ENCODE results near the gene CELF1. TPM values are rescaled to one million over a fixed set of nuclear protein-coding genes. Genes with fewer than 3 reads are reported as not detected.

CELF1 gene
- total and polyA plus RNA-seq, 2 of the 13 experiments (the other 11 are each of a cell fraction or from before 2014, with no cell fraction given): 69.0 to 80.1 TPM

- TF ChIP-seq ZBTB4 (CRISPR knock-in tag; IDR thresholded peaks at IDR 0.05; ENCODE audit: borderline replicate concordance) (no peak), ARID5B (CRISPR knock-in tag; IDR thresholded peaks at IDR 0.05) (no peak), JDP2 (CRISPR knock-in tag; IDR thresholded peaks at IDR 0.05; ENCODE audit: borderline replicate concordance) (no peak), ELK4 (CRISPR knock-in tag; IDR thresholded peaks at IDR 0.05; ENCODE audit: borderline replicate concordance) (no peak), ZNF562 (CRISPR knock-in tag; IDR thresholded peaks at IDR 0.05; ENCODE audit: borderline replicate concordance) (no peak), SATB2 (CRISPR knock-in tag; IDR thresholded peaks at IDR 0.05) (no peak), ZNF335 (CRISPR knock-in tag; IDR thresholded peaks at IDR 0.05) (0 out of 2 replicates have a peak, but pooled peaks have one; percentile 17), POLR2G (IDR thresholded peaks at IDR 0.05; ENCODE audit: low read depth, low read length) (peak; percentile 57), ZMYM2 (CRISPR knock-in tag; IDR thresholded peaks at IDR 0.05) (no peak), NR0B2 (CRISPR knock-in tag; IDR thresholded peaks at IDR 0.05) (no peak), ZNF746 (CRISPR knock-in tag; IDR thresholded peaks at IDR 0.05) (no peak), SP140L (CRISPR knock-in tag; IDR thresholded peaks at IDR 0.05; ENCODE audit: borderline replicate concordance) (no peak), ZNF343 (CRISPR knock-in tag; IDR thresholded peaks at IDR 0.05) (no peak), ZNF549 (CRISPR knock-in tag; IDR thresholded peaks at IDR 0.05) (no peak), ZNF468 (CRISPR knock-in tag; IDR thresholded peaks at IDR 0.05) (no peak), ZBTB7A (CRISPR knock-in tag; IDR thresholded peaks at IDR 0.05) (0 out of 2 replicates have a peak, but pooled peaks have one; percentile 18), FOXP4 (CRISPR knock-in tag; IDR thresholded peaks at IDR 0.05) (no peak), ADNP (CRISPR knock-in tag; IDR thresholded peaks at IDR 0.05) (no peak)
These were observed 34.9 kb upstream of the CELF1 start (continued) for GRCh38 chr11:47587723-47588326.
